ENCODE measurements around the gene TTC9C.
"Not testable (repeated sequence)": the region's sequence is repeated elsewhere in the genome, so short reads cannot be mapped to it uniquely, and the experiment has no call there.

DNA sequence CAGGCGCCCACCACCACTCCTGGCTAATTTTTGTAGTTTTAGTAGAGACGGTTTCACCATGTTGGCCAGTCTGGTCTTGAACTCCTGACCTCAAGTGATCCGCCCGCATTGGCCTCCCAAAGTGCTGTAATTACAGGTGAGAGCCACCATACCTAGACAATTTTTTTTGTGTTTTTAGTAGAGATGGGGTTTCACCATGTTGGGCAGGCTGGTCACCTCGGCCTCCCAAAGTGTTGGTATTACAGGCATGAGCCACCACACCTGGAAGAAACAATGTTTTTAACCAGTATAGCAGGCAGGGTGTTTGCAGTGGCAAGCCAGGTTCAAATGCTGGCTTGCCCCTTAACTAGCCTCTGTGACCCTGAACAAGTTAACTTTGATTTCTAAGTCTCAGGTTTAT is 21.6 kb downstream of the TTC9C start:
- TF ChIP-seq, protein P1, sequence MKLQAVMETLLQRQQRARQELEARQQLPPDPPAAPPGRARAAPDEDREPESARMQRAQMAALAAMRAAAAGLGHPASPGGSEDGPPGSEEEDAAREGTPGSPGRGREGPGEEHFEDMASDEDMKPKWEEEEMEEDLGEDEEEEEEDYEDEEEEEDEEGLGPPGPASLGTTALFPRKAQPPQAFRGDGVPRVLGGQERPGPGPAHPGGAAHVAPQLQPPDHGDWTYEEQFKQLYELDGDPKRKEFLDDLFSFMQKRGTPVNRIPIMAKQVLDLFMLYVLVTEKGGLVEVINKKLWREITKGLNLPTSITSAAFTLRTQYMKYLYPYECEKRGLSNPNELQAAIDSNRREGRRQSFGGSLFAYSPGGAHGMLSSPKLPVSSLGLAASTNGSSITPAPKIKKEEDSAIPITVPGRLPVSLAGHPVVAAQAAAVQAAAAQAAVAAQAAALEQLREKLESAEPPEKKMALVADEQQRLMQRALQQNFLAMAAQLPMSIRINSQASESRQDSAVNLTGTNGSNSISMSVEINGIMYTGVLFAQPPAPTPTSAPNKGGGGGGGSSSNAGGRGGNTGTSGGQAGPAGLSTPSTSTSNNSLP (IDR thresholded peaks at IDR 0.05; ENCODE audit: low read depth, low read length), result not testable (repeated sequence)
- TF ChIP-seq ZNF724P (CRISPR knock-in tag; IDR thresholded peaks at IDR 0.05; ENCODE audit: borderline replicate concordance); NFIC (IDR thresholded peaks at IDR 0.05; ENCODE audit: low read length); SMAD1 (CRISPR knock-in tag; IDR thresholded peaks at IDR 0.05; ENCODE audit: borderline replicate concordance, low read depth); TBL1XR1 (IDR thresholded peaks at IDR 0.05; ENCODE audit: borderline replicate concordance, low read length, partially characterized antibody); TARDBP (CRISPR knock-in tag; IDR thresholded peaks at IDR 0.05); HNRNPH1 (optimal IDR thresholded peaks at IDR 0.05; ENCODE audit: low read depth, low read length); ZNF121 (CRISPR knock-in tag; IDR thresholded peaks at IDR 0.05); HDAC2 (CRISPR knock-in tag; IDR thresholded peaks at IDR 0.05): not testable (repeated sequence)
